H9 (cell line): ENCODE data around the gene PTPN13. TPM values are rescaled to one million over a fixed set of nuclear protein-coding genes. Genes with fewer than 3 reads are reported as not detected.

ENCODE experiments used
- DNase-seq: peaks from one replicate; pipeline ENCODE4 v3.0.0-alpha.2; 2017
- H2AFZ ChIP-seq: one replicate; pipeline ENCODE4 v1.6.1; 2013; ENCODE audit warnings: mild to moderate bottlenecking, low read length, control low read depth, moderate library complexity
- H2AK5ac ChIP-seq: 2 replicates; pipeline ENCODE4 v1.6.1; 2013; ENCODE audit warnings: low read length, control low read depth, mixed read lengths; ENCODE audit not compliant: insufficient read length
- H2BK120ac ChIP-seq: one replicate; pipeline ENCODE4 v1.6.1; 2013; ENCODE audit warnings: low read depth, mild to moderate bottlenecking, low read length, control low read depth, inconsistent platforms; ENCODE audit not compliant: poor library complexity, severe bottlenecking
- H2BK12ac ChIP-seq: 2 replicates; pipeline ENCODE4 v1.6.1; 2013; ENCODE audit warnings: low read length, control low read depth, mixed read lengths, low read depth; ENCODE audit not compliant: insufficient read length
- H2BK15ac ChIP-seq: 2 replicates; pipeline ENCODE4 v1.6.1; 2013; ENCODE audit warnings: low read depth, low read length, control low read depth
- H2BK20ac ChIP-seq: one replicate; pipeline ENCODE4 v1.6.1; 2013; ENCODE audit warnings: low read depth, mild to moderate bottlenecking, low read length, control low read depth, inconsistent platforms; ENCODE audit not compliant: poor library complexity, severe bottlenecking
- H2BK5ac ChIP-seq: 2 replicates; pipeline ENCODE4 v1.6.1; 2013; ENCODE audit warnings: low read length, control low read depth, mixed read lengths; ENCODE audit not compliant: insufficient read length
- H3K14ac ChIP-seq: 2 replicates; pipeline ENCODE4 v1.6.1; 2013; ENCODE audit warnings: low read length, control low read depth; ENCODE audit not compliant: insufficient read depth
- H3K18ac ChIP-seq: 2 replicates; pipeline ENCODE4 v1.6.1; 2013; ENCODE audit warnings: low read depth, mild to moderate bottlenecking, mixed read lengths, low read length, control low read depth; ENCODE audit not compliant: insufficient read length
- H3K23ac ChIP-seq: 2 replicates; pipeline ENCODE4 v1.6.1; 2013; ENCODE audit warnings: low read length, control low read depth, mixed read lengths, low read depth; ENCODE audit not compliant: insufficient read length
- H3K23me2 ChIP-seq: 2 replicates; pipeline ENCODE4 v1.6.1; 2013; ENCODE audit warnings: low read depth, mild to moderate bottlenecking, mixed read lengths, low read length, control low read depth; ENCODE audit not compliant: insufficient read length, poor library complexity, severe bottlenecking
- H3K27ac ChIP-seq: 2 replicates; pipeline ENCODE4 v1.5.1; 2013; ENCODE audit warnings: low read length, control low read depth, mixed read lengths, low read depth; ENCODE audit not compliant: insufficient read length
- H3K27me3 ChIP-seq: 2 replicates; pipeline ENCODE4 v1.6.1; 2013; ENCODE audit warnings: low read length, control low read depth, inconsistent platforms; ENCODE audit not compliant: insufficient read depth
- H3K4ac ChIP-seq: 2 replicates; pipeline ENCODE4 v1.6.1; 2013; ENCODE audit warnings: low read depth, mild to moderate bottlenecking, control low read depth, inconsistent platforms, low read length, moderate library complexity
- H3K4me1 ChIP-seq: 2 replicates; pipeline ENCODE4 v1.6.1; 2013; ENCODE audit warnings: low read length, control low read depth, inconsistent platforms; ENCODE audit not compliant: insufficient read depth
- H3K4me2 ChIP-seq: 2 replicates; pipeline ENCODE4 v1.6.1; 2013; ENCODE audit warnings: low read length, control low read depth, mixed read lengths; ENCODE audit not compliant: insufficient read length, insufficient read depth
- H3K56ac ChIP-seq: 2 replicates; pipeline ENCODE4 v1.6.1; 2013; ENCODE audit warnings: low read depth, mild to moderate bottlenecking, mixed read lengths, low read length, control low read depth; ENCODE audit not compliant: insufficient read length
- H3K79me1 ChIP-seq: 2 replicates; pipeline ENCODE4 v1.6.1; 2013; ENCODE audit warnings: low read depth, mild to moderate bottlenecking, moderate library complexity, low read length, control low read depth, inconsistent platforms; ENCODE audit not compliant: insufficient read depth, poor library complexity, severe bottlenecking
- H3K79me2 ChIP-seq: 2 replicates; pipeline ENCODE4 v1.6.1; 2013; ENCODE audit warnings: low read length, control low read depth, inconsistent platforms; ENCODE audit not compliant: insufficient read depth
- H3K9ac ChIP-seq: 2 replicates; pipeline ENCODE4 v1.6.1; 2013; ENCODE audit warnings: low read length, control low read depth, mixed read lengths; ENCODE audit not compliant: insufficient read length; ENCODE audit errors: extremely low read depth
- H3K9me3 ChIP-seq: one replicate; pipeline ENCODE4 v1.6.1; 2013; ENCODE audit warnings: low read depth, low read length, inconsistent platforms; ENCODE audit not compliant: control insufficient read depth
- H3T11ph ChIP-seq: one replicate; pipeline ENCODE4 v1.6.1; 2013; ENCODE audit warnings: mild to moderate bottlenecking, low read length, control low read depth, inconsistent platforms
- H4K20me1 ChIP-seq: one replicate; pipeline ENCODE4 v1.6.1; 2013; ENCODE audit not compliant: control insufficient read depth, insufficient read length, insufficient read depth
- H4K5ac ChIP-seq: 2 replicates; pipeline ENCODE4 v1.6.1; 2013; ENCODE audit warnings: low read depth, mild to moderate bottlenecking, mixed read lengths, low read length, control low read depth; ENCODE audit not compliant: insufficient read length
- H4K8ac ChIP-seq: replicated peaks from 2 replicates; pipeline ENCODE4 v1.6.1; 2013; ENCODE audit warnings: low read length, control low read depth, mixed read lengths, low read depth; ENCODE audit not compliant: insufficient read length
- H4K91ac ChIP-seq: 2 replicates; pipeline ENCODE4 v1.6.1; 2013; ENCODE audit warnings: low read depth, mild to moderate bottlenecking, moderate library complexity, mixed read lengths, low read length, control low read depth; ENCODE audit not compliant: insufficient read length
- H3K27ac Mint-ChIP-seq, 3 experiments: 2 replicates in 2 of 3; 3 replicates in 1 of 3; pipeline ENCODE4 v1.8.0; 2020 to 2021; ENCODE audit warnings: mixed read lengths in 3 of 3, mild to moderate bottlenecking in 1 of 3, moderate library complexity in 1 of 3
- H3K27me3 Mint-ChIP-seq: 2 replicates; pipeline ENCODE4 v1.8.0; 2021; ENCODE audit warnings: low read depth, mild to moderate bottlenecking, moderate library complexity, mixed read lengths
- H3K36me3 Mint-ChIP-seq, 3 experiments: 2 replicates in 2 of 3; 3 replicates in 1 of 3; pipeline ENCODE4 v1.8.0; 2020 to 2021; ENCODE audit warnings: low read depth in 3 of 3, mixed read lengths in 3 of 3; ENCODE audit not compliant: insufficient read depth in 1 of 3
- H3K4me1 Mint-ChIP-seq, 2 experiments: 2 replicates each; pipeline ENCODE4 v1.8.0; 2020; ENCODE audit warnings: mixed read lengths in 2 of 2
- H3K4me3 Mint-ChIP-seq, 2 experiments: 2 replicates in 1 of 2; 3 replicates in 1 of 2; pipeline ENCODE4 v1.8.0; 2020 to 2021; ENCODE audit warnings: mild to moderate bottlenecking in 2 of 2, mixed read lengths in 2 of 2, moderate library complexity in 1 of 2
- H3K9me3 Mint-ChIP-seq, 2 experiments: 2 replicates in 1 of 2; 3 replicates in 1 of 2; pipeline ENCODE4 v1.8.0; 2020; ENCODE audit warnings: mild to moderate bottlenecking in 2 of 2, mixed read lengths in 2 of 2, moderate library complexity in 1 of 2
- WGBS: extraction: QIAGEN DNeasy Blood & Tissue Kit; methylation state at CpG from one replicate; pipeline ENCODE4 v1.1.7; 2013; ENCODE audit warnings: missing lambda C conversion rate, low lambda C conversion rate, mixed read lengths; ENCODE audit not compliant: insufficient read length; ENCODE audit errors: extremely low coverage; 5-methylcytosine and 5-hydroxymethylcytosine counted together
- total RNA-seq: library from RNA; stranded (reverse); gene quantifications from 2 replicates; pipeline ENCODE4 v1.2.1, GENCODE V29; 2021
- TF ChIP-seq, protein P1 (sequence below): fragments of 200-600 bp; sonication (generic); conservative IDR thresholded peaks from 3 replicates; pipeline ENCODE4 v1.8.0; 2021; ENCODE audit warnings: antibody characterized with exemption, mild to moderate bottlenecking

The PTPN13 gene
- total RNA-seq, 1 experiment from 2014 or later, result 34.9 TPM

DNA sequence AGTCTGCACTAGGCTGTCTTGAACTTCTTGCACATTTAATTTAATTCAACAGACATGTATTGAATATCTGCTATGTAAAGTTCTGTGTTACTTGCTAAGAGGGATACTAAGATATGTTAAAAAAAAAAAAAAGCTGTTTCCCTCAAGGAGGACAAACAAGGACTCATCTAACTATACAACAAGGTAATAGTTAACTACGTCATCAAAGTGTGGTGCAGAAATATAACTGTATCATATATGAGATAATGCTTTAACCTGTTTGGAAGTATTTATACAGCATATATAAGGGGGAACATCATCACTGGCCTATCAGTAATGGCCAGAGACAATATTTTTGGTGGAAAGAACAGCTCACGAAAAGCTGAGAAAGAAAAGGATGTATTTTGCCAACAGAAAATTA, 89.9 kb downstream of the PTPN13 start:
- H3K27me3 Mint-ChIP-seq, result no peaks in the 10 kb centered on the region
- no peak overlapping the region for H2BK120ac ChIP-seq
- H2BK20ac ChIP-seq, result no peak overlapping the region
- no CpG with 5 or more reads among the region's 2 CpGs for WGBS
- H3K23ac ChIP-seq, result no peak overlapping the region
- no peak overlapping the region for H3K4ac ChIP-seq
- H3K9me3 Mint-ChIP-seq, result no peaks in the 10 kb centered on the region
- no peak overlapping the region for H2AFZ ChIP-seq
- no peaks in the 10 kb centered on the region for H3K9me3 ChIP-seq
- no peaks in the 10 kb centered on the region for H3K23me2 ChIP-seq
- H4K20me1 ChIP-seq, result no peaks in the 10 kb centered on the region
- H3T11ph ChIP-seq, result no peak overlapping the region
- TF ChIP-seq, protein P1, sequence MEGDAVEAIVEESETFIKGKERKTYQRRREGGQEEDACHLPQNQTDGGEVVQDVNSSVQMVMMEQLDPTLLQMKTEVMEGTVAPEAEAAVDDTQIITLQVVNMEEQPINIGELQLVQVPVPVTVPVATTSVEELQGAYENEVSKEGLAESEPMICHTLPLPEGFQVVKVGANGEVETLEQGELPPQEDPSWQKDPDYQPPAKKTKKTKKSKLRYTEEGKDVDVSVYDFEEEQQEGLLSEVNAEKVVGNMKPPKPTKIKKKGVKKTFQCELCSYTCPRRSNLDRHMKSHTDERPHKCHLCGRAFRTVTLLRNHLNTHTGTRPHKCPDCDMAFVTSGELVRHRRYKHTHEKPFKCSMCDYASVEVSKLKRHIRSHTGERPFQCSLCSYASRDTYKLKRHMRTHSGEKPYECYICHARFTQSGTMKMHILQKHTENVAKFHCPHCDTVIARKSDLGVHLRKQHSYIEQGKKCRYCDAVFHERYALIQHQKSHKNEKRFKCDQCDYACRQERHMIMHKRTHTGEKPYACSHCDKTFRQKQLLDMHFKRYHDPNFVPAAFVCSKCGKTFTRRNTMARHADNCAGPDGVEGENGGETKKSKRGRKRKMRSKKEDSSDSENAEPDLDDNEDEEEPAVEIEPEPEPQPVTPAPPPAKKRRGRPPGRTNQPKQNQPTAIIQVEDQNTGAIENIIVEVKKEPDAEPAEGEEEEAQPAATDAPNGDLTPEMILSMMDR, result no peak
- H4K8ac ChIP-seq, result no peak overlapping the region
- no peak overlapping the region for H2BK12ac ChIP-seq
- no peaks in the 10 kb centered on the region for H3K4me1 ChIP-seq
- no peak for DNase-seq
- H3K27ac Mint-ChIP-seq, result no peak overlapping the region
- H3K79me1 ChIP-seq, result no peaks in the 10 kb centered on the region
- peaks cover 0 to 4% (median 2%) of the 10 kb centered on the region in 3 experiments; a peak in 3 of 7 replicates for H3K36me3 Mint-ChIP-seq
- H2AK5ac ChIP-seq, result no peak overlapping the region
- H3K27ac ChIP-seq, result no peak overlapping the region
- H3K4me2 ChIP-seq, result no peak overlapping the region
- H4K5ac ChIP-seq, result no peak overlapping the region
- peaks cover 10 to 12% of the 10 kb centered on the region in 2 experiments for H3K4me1 Mint-ChIP-seq
- H3K27me3 ChIP-seq, result no peaks in the 10 kb centered on the region
- no peak overlapping the region for H3K9ac ChIP-seq
- no peak overlapping the region for H3K18ac ChIP-seq
- no peak overlapping the region for H2BK15ac ChIP-seq
- no peak overlapping the region for H3K4me3 Mint-ChIP-seq
- no peak overlapping the region for H3K14ac ChIP-seq
- H2BK5ac ChIP-seq, result no peak overlapping the region
- no peaks in the 10 kb centered on the region for H3K79me2 ChIP-seq
- no peak overlapping the region for H3K56ac ChIP-seq
- no peak overlapping the region for H4K91ac ChIP-seq
